DOHH2 (cell line): ENCODE measurements around the gene NUDT14.

Source experiments
- H3F3A ChIP-seq: fragments of 200-600 bp; sonication (generic), shearing (Covaris generic); 2 replicates; pipeline ENCODE4 v1.6.0; 2016; ENCODE audit warnings: antibody characterized with exemption, mild to moderate bottlenecking; ENCODE audit not compliant: control insufficient read depth, insufficient read depth
- H3K27ac ChIP-seq: fragments of 200-600 bp; sonication (generic); 2 replicates; pipeline ENCODE4 v1.5.1; 2014; ENCODE audit warnings: low read depth, mild to moderate bottlenecking, low read length, moderate library complexity
- H3K27me3 ChIP-seq: fragments of 200-600 bp; sonication (generic); 2 replicates; pipeline ENCODE4 v1.6.1; 2014; ENCODE audit warnings: mild to moderate bottlenecking, low read length, mixed read lengths; ENCODE audit not compliant: control insufficient read depth
- H3K36me3 ChIP-seq: fragments of 200-600 bp; sonication (generic); 2 replicates; pipeline ENCODE4 v1.6.1; 2014; ENCODE audit warnings: mild to moderate bottlenecking, low read length, moderate library complexity, mixed read lengths; ENCODE audit not compliant: control insufficient read depth
- H3K4me1 ChIP-seq: fragments of 200-600 bp; sonication (generic); 2 replicates; pipeline ENCODE4 v1.6.1; 2014; ENCODE audit warnings: mild to moderate bottlenecking, low read length, mixed read lengths; ENCODE audit not compliant: control insufficient read depth
- H3K4me2 ChIP-seq: fragments of 200-600 bp; sonication (generic); 2 replicates; pipeline ENCODE4 v1.6.0; 2014; ENCODE audit warnings: mild to moderate bottlenecking, low read length, moderate library complexity
- H3K4me3 ChIP-seq: fragments of 200-600 bp; sonication (generic); 2 replicates; pipeline ENCODE4 v1.5.1; 2014; ENCODE audit warnings: mild to moderate bottlenecking, low read length, mixed read lengths
- H3K79me2 ChIP-seq: fragments of 200-600 bp; sonication (generic); 2 replicates; pipeline ENCODE4 v1.6.1; 2014; ENCODE audit warnings: mild to moderate bottlenecking, low read length, mixed read lengths; ENCODE audit not compliant: control insufficient read depth
- H3K9me2 ChIP-seq: fragments of 200-600 bp; sonication (generic); replicated peaks from 2 replicates; pipeline ENCODE4 v1.6.1; 2014; ENCODE audit warnings: mild to moderate bottlenecking, low read length, mixed read lengths; ENCODE audit not compliant: control insufficient read depth
- H3K9me3 ChIP-seq: fragments of 200-600 bp; sonication (generic); 2 replicates; pipeline ENCODE4 v1.6.1; 2014; ENCODE audit warnings: antibody characterized with exemption, low read length, mixed read lengths; ENCODE audit not compliant: control insufficient read depth, insufficient read depth
- H4K20me1 ChIP-seq: fragments of 200-600 bp; sonication (generic); 2 replicates; pipeline ENCODE4 v1.6.0; 2014; ENCODE audit warnings: low read depth, mild to moderate bottlenecking, antibody characterized with exemption, low read length, moderate library complexity; ENCODE audit not compliant: control insufficient read depth, insufficient read depth
- CTCF ChIP-seq: fragments of 200-600 bp; sonication (generic); IDR thresholded peaks from one replicate; pipeline ENCODE4 v1.5.1; 2014; ENCODE audit warnings: antibody characterized with exemption, mild to moderate bottlenecking, low read depth, low read length; ENCODE audit not compliant: poor library complexity, severe bottlenecking
- EZH2phosphoT487 ChIP-seq: fragments of 200-600 bp; sonication (generic); IDR thresholded peaks from 2 replicates; pipeline ENCODE4 v1.6.1; 2017; ENCODE audit warnings: borderline replicate concordance, mild to moderate bottlenecking, antibody characterized with exemption, low read length, moderate library complexity, mixed read lengths

The NUDT14 gene

GRCh38 chr14:105168496-105168978 lies 12.6 kb downstream of the NUDT14 start, which contains the start of gene JAG2:
Gene JAG2 (minus strand): TSS chr14:105168776. CDS start chr14:105168420, 356 bp downstream.
- no peak for TF ChIP-seq CTCF
- no peak for TF ChIP-seq EZH2phosphoT487
- Histone ChIP-seq H3K27me3 (peaks cover 38% of the 10 kb centered on the region), H3K36me3 (no peaks in the 10 kb centered on the region), H3K4me1 (peaks cover 14% of the 10 kb centered on the region), H3K79me2 (no peaks in the 10 kb centered on the region), H3K4me3 (peak within 1 kb of the TSS; percentile 58), H3F3A (no peaks in the 10 kb centered on the region), H3K9me3 (no peaks in the 10 kb centered on the region), H4K20me1 (peaks cover 4% of the 10 kb centered on the region; the same call in 1 of the 2 replicates), H3K4me2 (peak within 1 kb of the TSS; percentile 61), H3K9me2 (no peaks in the 10 kb centered on the region), H3K27ac (no peak within 1 kb of the TSS)

- no peak overlapping the region for H3K27ac ChIP-seq
- H3K4me3 ChIP-seq = no peak overlapping the region
- peak overlapping the region; percentile 50 for H3K4me2 ChIP-seq
- H3K9me3 ChIP-seq = no peaks in the 10 kb centered on the region
- H3K36me3 ChIP-seq = no peaks in the 10 kb centered on the region
- H3F3A ChIP-seq = no peaks in the 10 kb centered on the region
- peaks cover 14% of the 10 kb centered on the region for H3K4me1 ChIP-seq
- peaks cover 38% of the 10 kb centered on the region for H3K27me3 ChIP-seq
- TF ChIP-seq CTCF = no peak
- H3K79me2 ChIP-seq = no peaks in the 10 kb centered on the region
- H4K20me1 ChIP-seq = peaks cover 4% of the 10 kb centered on the region; the same call in 1 of the 2 replicates
- no peaks in the 10 kb centered on the region for H3K9me2 ChIP-seq
Measured at GRCh38 chr14:105168093-105168420, 13.1 kb downstream of the NUDT14 start.

GRCh38 chr14:105167303-105168092 lies 13.6 kb downstream of the NUDT14 start:
- H3K79me2 ChIP-seq = no peaks in the 10 kb centered on the region
- no peaks in the 10 kb centered on the region for H3K36me3 ChIP-seq
- peak overlapping the region; percentile 50 for H3K4me2 ChIP-seq
- H3K4me1 ChIP-seq = peaks cover 14% of the 10 kb centered on the region
- no peaks in the 10 kb centered on the region for H3F3A ChIP-seq
- H3K27ac ChIP-seq = no peak overlapping the region
- TF ChIP-seq CTCF (peak; percentile 30), EZH2phosphoT487 (peak; percentile 80; the same call in 1 of the 2 replicates)
- H3K4me3 ChIP-seq = peak overlapping the region; percentile 35
- H4K20me1 ChIP-seq = peaks cover 4% of the 10 kb centered on the region; the same call in 1 of the 2 replicates
- H3K9me2 ChIP-seq = no peaks in the 10 kb centered on the region
- H3K27me3 ChIP-seq = peaks cover 38% of the 10 kb centered on the region
- no peaks in the 10 kb centered on the region for H3K9me3 ChIP-seq
